DMS114 treated with DMSO at 0.1 percent for 48 hours (cell line): ENCODE results near the gene RELL1.

Experiments
- DNase-seq: peaks from one replicate; lab custom pipeline; 2025; ENCODE audit not compliant: unreplicated experiment; lab: John Stamatoyannopoulos, UW

Gene RELL1

GRCh38 chr4:37641886-37642849 is 44.0 kb downstream of the RELL1 start:
- DNase-seq = no peak

- no peak for DNase-seq
These were observed 44.8 kb downstream of the RELL1 start for GRCh38 chr4:37641352-37641751.

GRCh38 chr4:37639551-37640285 is 46.5 kb downstream of the RELL1 start:
- DNase-seq = no peak

GRCh38 chr4:37635155-37635554 is 51.0 kb downstream of the RELL1 start:
- DNase-seq = no peak

- no peak for DNase-seq
These were observed 52.0 kb downstream of the RELL1 start for GRCh38 chr4:37634180-37634579.

- no peak for DNase-seq
These were observed 53.3 kb downstream of the RELL1 start for GRCh38 chr4:37632836-37633235.

- no peak for DNase-seq
These were observed 54.6 kb downstream of the RELL1 start for GRCh38 chr4:37631551-37631950.

GRCh38 chr4:37629713-37630112 is 56.5 kb downstream of the RELL1 start:
- no peak for DNase-seq

GRCh38 chr4:37628977-37629609 is 57.1 kb downstream of the RELL1 start:
- DNase-seq = no peak

- DNase-seq = no peak
These were observed 58.9 kb downstream of the RELL1 start for GRCh38 chr4:37627263-37627662.

GRCh38 chr4:37625499-37625898 is 60.7 kb downstream of the RELL1 start:
- no peak for DNase-seq

- DNase-seq = no peak
These were observed 62.2 kb downstream of the RELL1 start for GRCh38 chr4:37623940-37624339.

- no peak for DNase-seq
These were observed 63.1 kb downstream of the RELL1 start for GRCh38 chr4:37623125-37623524.

GRCh38 chr4:37620176-37620575 is 66.0 kb downstream of the RELL1 start:
- DNase-seq = no peak

- DNase-seq = no peak
These were observed 70.5 kb downstream of the RELL1 start for GRCh38 chr4:37615720-37616063.

GRCh38 chr4:37615059-37615719 is 71.0 kb downstream of the RELL1 start:
- no peak for DNase-seq

GRCh38 chr4:37612811-37613210 is 73.4 kb downstream of the RELL1 start:
- DNase-seq = no peak

GRCh38 chr4:37609626-37610025 is 76.5 kb downstream of the RELL1 start:
- no peak for DNase-seq

GRCh38 chr4:37607018-37607417 is 79.2 kb downstream of the RELL1 start:
- DNase-seq = no peak

GRCh38 chr4:37605843-37606565 is 80.2 kb downstream of the RELL1 start:
- no peak for DNase-seq

- DNase-seq = no peak
These were observed 81.7 kb downstream of the RELL1 start for GRCh38 chr4:37604461-37604860.
